A673 (cell line): ENCODE data around the gene EFCAB11. TPM values are rescaled to one million over a fixed set of nuclear protein-coding genes. Genes with fewer than 3 reads are reported as not detected.

Source experiments
- BruUV-seq: library from RNA; stranded (reverse); fragments of 400-500 nt; replicated peaks from 2 replicates; lab custom pipeline; 2021; lab: Mats Ljungman, UMichigan
- CTCF ChIA-PET: fragments of 300-600 bp; sonication (Branson Sonifier 250); formaldehyde crosslinking; loops from one replicate; lab custom pipeline; 2022; ENCODE audit warnings: antibody characterized with exemption; lab: Charles Lee
- POLR2A ChIA-PET: fragments of 300-600 bp; sonication (Branson Sonifier 250); formaldehyde crosslinking; loops from one replicate; lab custom pipeline; 2022; ENCODE audit warnings: antibody characterized with exemption; ENCODE audit not compliant: low non-redundant PET; lab: Charles Lee
- DNase-seq: peaks from one replicate; pipeline ENCODE4 v3.0.0-alpha.2; 2015; ENCODE audit warnings: low spot score
- H3K27ac ChIP-seq: fragments of 200-600 bp; sonication (generic); 2 replicates; pipeline ENCODE4 v1.5.1; 2016; ENCODE audit warnings: mixed run types, low read depth, mild to moderate bottlenecking, mixed read lengths, antibody characterized with exemption, low read length; ENCODE audit not compliant: poor library complexity, severe bottlenecking
- H3K27me3 ChIP-seq: fragments of 200-600 bp; sonication (generic); replicated peaks from 2 replicates; pipeline ENCODE4 v1.6.1; 2017; ENCODE audit warnings: mixed run types, low read depth, mild to moderate bottlenecking, mixed read lengths, antibody characterized with exemption, low read length; ENCODE audit not compliant: insufficient read depth, poor library complexity
- H3K36me3 ChIP-seq: fragments of 200-600 bp; sonication (generic); 2 replicates; pipeline ENCODE4 v1.6.1; 2016; ENCODE audit warnings: mixed run types, mild to moderate bottlenecking, mixed read lengths, antibody characterized with exemption, low read length; ENCODE audit not compliant: insufficient read depth, poor library complexity, severe bottlenecking
- H3K4me1 ChIP-seq: fragments of 200-600 bp; sonication (generic); 2 replicates; pipeline ENCODE4 v1.6.1; 2017; ENCODE audit warnings: mixed run types, mild to moderate bottlenecking, mixed read lengths, antibody characterized with exemption, low read length; ENCODE audit not compliant: insufficient read depth, poor library complexity, severe bottlenecking
- H3K4me3 ChIP-seq: fragments of 200-600 bp; sonication (generic); 2 replicates; pipeline ENCODE4 v1.5.1; 2016; ENCODE audit warnings: low read depth, mixed run types, mild to moderate bottlenecking, mixed read lengths, low read length; ENCODE audit not compliant: poor library complexity, severe bottlenecking
- H3K9me3 ChIP-seq: fragments of 200-600 bp; sonication (generic); 2 replicates; pipeline ENCODE4 v1.6.1; 2016; ENCODE audit warnings: mixed run types, low read depth, mild to moderate bottlenecking, mixed read lengths, antibody characterized with exemption, low read length; ENCODE audit not compliant: poor library complexity, severe bottlenecking
- CTCF ChIP-seq: fragments of 300-800, 200-600 bp; sonication (generic); conservative IDR thresholded peaks from 2 replicates; pipeline ENCODE4 v1.5.1; 2017; ENCODE audit warnings: low read depth, mild to moderate bottlenecking, antibody characterized with exemption, low read length, moderate library complexity, mixed read lengths
- EZH2 ChIP-seq: fragments of 200-600 bp; sonication (generic); IDR thresholded peaks from 2 replicates; pipeline ENCODE4 v1.6.1; 2017; ENCODE audit warnings: borderline replicate concordance, low read depth, mild to moderate bottlenecking, mixed read lengths, antibody characterized with exemption, low read length; ENCODE audit not compliant: poor library complexity, severe bottlenecking
- intact Hi-C: fragments of 100-400 bp; cut with micrococcal nuclease; formaldehyde crosslinking; loops from one replicate; pipeline ENCODE4 v1.10.0; 2022; ENCODE audit not compliant: unreplicated experiment
- total RNA-seq: library from RNA; stranded (reverse); gene quantifications from 2 replicates; pipeline ENCODE4 v1.2.3, GENCODE V29; 2021

The EFCAB11 gene
- total RNA-seq, 1 experiment from 2014 or later = 8.4 TPM

- no peaks in the 10 kb centered on the region for H3K27me3 ChIP-seq
- H3K36me3 ChIP-seq = no peaks in the 10 kb centered on the region
- intact Hi-C loops = no loop called here
- BruUV-seq = no TSS peak
- no peak overlapping the region for H3K4me3 ChIP-seq
- no peak for DNase-seq
- H3K9me3 ChIP-seq = no peaks in the 10 kb centered on the region
- ChIA-PET CTCF (no interaction called here), POLR2A (no interaction called here)
- H3K4me1 ChIP-seq = no peaks in the 10 kb centered on the region
- no peak overlapping the region for H3K27ac ChIP-seq
- TF ChIP-seq EZH2 = no peak
- no peak for TF ChIP-seq CTCF
Observed at GRCh38 chr14:89865153-89865552, 89.4 kb downstream of the EFCAB11 start.

DNA sequence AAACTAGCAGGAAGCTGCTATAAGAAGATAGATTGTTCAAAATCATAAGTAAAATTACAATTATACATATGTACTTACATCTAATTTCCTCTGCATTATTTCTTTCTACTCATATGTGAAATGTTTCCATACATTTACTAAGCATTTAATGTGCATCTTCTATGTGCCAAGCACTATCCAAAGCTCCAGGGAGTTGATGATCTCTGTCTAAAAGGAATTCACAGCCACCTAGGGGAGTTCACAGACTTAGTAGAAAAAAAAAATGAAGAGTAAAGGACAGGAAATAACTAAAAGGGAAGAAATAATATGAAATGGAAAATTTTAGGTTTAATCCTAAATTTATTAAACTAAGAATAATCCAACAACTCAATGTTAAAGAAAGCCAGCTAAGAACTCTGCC lies 91.7 kb downstream of the EFCAB11 start:
- no TSS peak for BruUV-seq
- H3K9me3 ChIP-seq = no peaks in the 10 kb centered on the region
- TF ChIP-seq EZH2 (no peak), CTCF (no peak)
- ChIA-PET CTCF (no interaction called here), POLR2A (no interaction called here)
- intact Hi-C loops = no loop called here
- no peak overlapping the region for H3K4me3 ChIP-seq
- H3K4me1 ChIP-seq = no peaks in the 10 kb centered on the region
- H3K36me3 ChIP-seq = no peaks in the 10 kb centered on the region
- H3K27me3 ChIP-seq = no peaks in the 10 kb centered on the region
- no peak overlapping the region for H3K27ac ChIP-seq
- no peak for DNase-seq

DNA sequence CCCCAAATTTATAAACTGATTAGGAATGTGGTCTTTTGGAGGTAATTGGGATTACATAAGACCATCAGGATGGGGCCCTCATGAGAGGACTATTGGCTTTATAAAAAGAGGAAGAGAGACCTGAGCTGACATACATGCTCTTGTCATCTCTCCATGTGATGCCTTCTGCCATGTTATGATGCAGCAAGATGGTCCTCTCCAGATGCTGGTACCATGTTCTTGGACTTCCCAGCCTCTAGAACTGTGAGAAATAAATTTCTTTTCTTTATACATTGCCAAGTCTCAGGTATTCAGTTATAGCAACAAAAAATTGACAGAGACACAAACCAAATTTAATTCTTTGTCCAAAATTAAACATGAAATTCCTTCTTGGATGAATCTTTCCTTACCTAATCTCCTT lies 92.9 kb downstream of the EFCAB11 start:
- no peak overlapping the region for H3K27ac ChIP-seq
- no peaks in the 10 kb centered on the region for H3K9me3 ChIP-seq
- H3K27me3 ChIP-seq = no peaks in the 10 kb centered on the region
- CTCF ChIA-PET = no interaction called here
- no peaks in the 10 kb centered on the region for H3K4me1 ChIP-seq
- intact Hi-C loops = no loop called here
- H3K36me3 ChIP-seq = no peaks in the 10 kb centered on the region
- POLR2A ChIA-PET = no interaction called here
- TF ChIP-seq CTCF (no peak), EZH2 (no peak)
- BruUV-seq = no TSS peak
- H3K4me3 ChIP-seq = no peak overlapping the region
- no peak for DNase-seq
